ENCODE data around the gene MAP7D3.

- TF ChIP-seq PKNOX1 (IDR thresholded peaks at IDR 0.05): no peak
- TF ChIP-seq L3MBTL2 (conservative IDR thresholded peaks at IDR 0.05): no peak
- TF ChIP-seq BHLHE40 (IDR thresholded peaks at IDR 0.05; ENCODE audit: borderline replicate concordance): no peak
- no peak for TF ChIP-seq ELF4 (IDR thresholded peaks at IDR 0.05)
- TF ChIP-seq FOXK2 (IDR thresholded peaks at IDR 0.05): no peak
- TF ChIP-seq FOXM1 (IDR thresholded peaks at IDR 0.05; ENCODE audit: borderline replicate concordance): no peak
- no peak for TF ChIP-seq SP1 (IDR thresholded peaks at IDR 0.05)
- TF ChIP-seq ZNF384 (IDR thresholded peaks at IDR 0.05): no peak
- no peak for TF ChIP-seq NFRKB (IDR thresholded peaks at IDR 0.05)
These were observed 21.1 kb upstream of the MAP7D3 start for GRCh38 chrX:136272325-136272724.

All from HEK293T (cell line).